K562 (cell line): ENCODE results near the gene ATG13. TPM values are rescaled to one million over a fixed set of nuclear protein-coding genes. Genes with fewer than 3 reads are reported as not detected.
A peak's percentile ranks its signal among the peaks of the same experiment; 100 is the strongest.

Source experiments
- ATAC-seq: fragments of 200-7000 bp; cut with Tn5 transposase; 3 replicates; pipeline ENCODE4 v1.9.1; 2020; ENCODE audit warnings: moderate library complexity
- BruUV-seq: library from RNA; stranded (reverse); fragments of 400-500 nt; replicated peaks from 2 replicates; lab custom pipeline; 2021; lab: Mats Ljungman, UMichigan
- CTCF ChIA-PET: fragments of 300-600 bp; formaldehyde crosslinking; extraction: SDS; loops from one replicate; lab custom pipeline; 2021; ENCODE audit warnings: low intra/inter-chr PET ratio; lab: Yijun Ruan, JAX
- POLR2A ChIA-PET: fragments of 300-600, 350-650 bp; sonication (Branson Sonifier 250); formaldehyde crosslinking; extraction: SDS; loops from one replicate; lab custom pipeline; 2021; ENCODE audit warnings: antibody characterized with exemption, inconsistent platforms; lab: Yijun Ruan, JAX
- DNase-seq, 4 experiments: peaks; one replicate each; pipeline versions ENCODE4 v3.0.0 to v3.0.0-alpha.2; 2011 to 2018; ENCODE audit warnings: low spot score in 3 of 4, mixed read lengths in 3 of 4; ENCODE audit errors: extremely low read depth in 1 of 4
- FAIRE-seq: peaks from 2 replicates; lab custom pipeline; 2011; peaks lifted over from hg19 to GRCh38; lab: Jason Lieb, UNC
- H2AFZ ChIP-seq: 2 replicates; pipeline ENCODE4 v1.6.0; 2011; ENCODE audit warnings: low read depth, low read length, control low read depth, inconsistent platforms
- H3K27ac ChIP-seq: fragments of 200-600 bp; 3 replicates; pipeline ENCODE4 v1.8.0; 2011; ENCODE audit warnings: low read depth, mild to moderate bottlenecking, control low read depth, inconsistent platforms, low read length, moderate library complexity, mixed read lengths; ENCODE audit errors: extremely low read depth
- H3K27me3 ChIP-seq, 2 experiments: fragments of 300-600 bp in 1 of 2; 2 replicates in 1 of 2; 3 replicates in 1 of 2; pipeline versions ENCODE4 v1.6.0 to v1.8.0; 2011; ENCODE audit warnings: inconsistent platforms in 2 of 2, low read length in 2 of 2, mild to moderate bottlenecking in 1 of 2, mixed read lengths in 1 of 2, moderate library complexity in 1 of 2; ENCODE audit not compliant: control insufficient read depth in 2 of 2, insufficient read depth in 2 of 2
- H3K36me3 ChIP-seq: fragments of 300-600 bp; 3 replicates; pipeline ENCODE4 v1.8.0; 2011; ENCODE audit warnings: mild to moderate bottlenecking, low read length, inconsistent platforms; ENCODE audit not compliant: control insufficient read depth, insufficient read depth
- H3K4me1 ChIP-seq, 2 experiments: fragments of 200-600 bp in 1 of 2; replicated peaks in 1 of 2; 2 replicates in 1 of 2; 3 replicates in 1 of 2; pipeline versions ENCODE4 v1.5.1 to v1.8.0; 2011; ENCODE audit warnings: inconsistent platforms in 2 of 2, low read length in 2 of 2, mild to moderate bottlenecking in 1 of 2, mixed read lengths in 1 of 2, moderate library complexity in 1 of 2; ENCODE audit not compliant: control insufficient read depth in 2 of 2, insufficient read depth in 2 of 2
- H3K4me2 ChIP-seq: 2 replicates; pipeline ENCODE4 v1.6.1; 2011; ENCODE audit warnings: low read length, control low read depth, inconsistent platforms, mixed read lengths; ENCODE audit not compliant: insufficient read depth
- H3K4me3 ChIP-seq: fragments of 200-600 bp; sonication (generic), shearing (Covaris generic); 2 replicates; pipeline ENCODE4 v1.5.1; 2016; ENCODE audit warnings: control low read depth, inconsistent platforms
- H3K79me2 ChIP-seq: fragments of 200-600 bp; 3 replicates; pipeline ENCODE4 v1.8.0; 2011; ENCODE audit warnings: low read length, inconsistent platforms; ENCODE audit not compliant: control insufficient read depth, insufficient read depth
- H3K9ac ChIP-seq, 2 experiments: 2 replicates each; pipeline versions ENCODE4 v1.6.0 to v1.6.1; 2011; ENCODE audit warnings: low read depth in 2 of 2, low read length in 2 of 2, control low read depth in 1 of 2, inconsistent platforms in 1 of 2, mild to moderate bottlenecking in 1 of 2, mixed read lengths in 1 of 2; ENCODE audit not compliant: insufficient read depth in 1 of 2
- H3K9me1 ChIP-seq: one replicate; pipeline ENCODE4 v1.6.0; 2011; ENCODE audit warnings: inconsistent platforms, mild to moderate bottlenecking, low read length, moderate library complexity; ENCODE audit not compliant: control insufficient read depth, insufficient read depth
- H3K9me3 ChIP-seq: replicated peaks from 2 replicates; pipeline ENCODE4 v1.5.1; 2011; ENCODE audit warnings: low read depth, low read length, inconsistent platforms; ENCODE audit not compliant: control insufficient read depth, insufficient read depth
- H4K20me1 ChIP-seq: replicated peaks from 2 replicates; pipeline ENCODE4 v1.6.1; 2011; ENCODE audit warnings: low read length, inconsistent platforms, mixed read lengths; ENCODE audit not compliant: control insufficient read depth, insufficient read depth
- ATF7 ChIP-seq: fragments of 450-650 bp; IDR thresholded peaks from 2 replicates; pipeline ENCODE4 v1.7.1; 2014; ENCODE audit warnings: mild to moderate bottlenecking, moderate library complexity
- FOXO4 ChIP-seq: fragments of 450-650 bp; formaldehyde crosslinking; IDR thresholded peaks from 2 replicates; pipeline ENCODE4 v1.4.0; 2020; ENCODE audit warnings: mild to moderate bottlenecking, moderate library complexity
- HOMEZ ChIP-seq: fragments of 250-450 bp; sonication (Bioruptor Pico); IDR thresholded peaks from 2 replicates; pipeline ENCODE4 v1.4.0; 2020; ENCODE audit warnings: mild to moderate bottlenecking, moderate library complexity
- MTF1 ChIP-seq: fragments of 250-450 bp; sonication (Bioruptor Pico); IDR thresholded peaks from 2 replicates; pipeline ENCODE4 v1.9.0; 2021; ENCODE audit warnings: moderate library complexity, mild to moderate bottlenecking, inconsistent platforms, borderline replicate concordance
- NCOA6 ChIP-seq: fragments of 450-650 bp; IDR thresholded peaks from 2 replicates; pipeline ENCODE4 v1.6.1; 2017; ENCODE audit warnings: mild to moderate bottlenecking
- PRDM10 ChIP-seq: fragments of 450-650 bp; IDR thresholded peaks from 2 replicates; pipeline ENCODE4 v1.6.1; 2018; ENCODE audit not compliant: partially characterized antibody
- SLC30A9 ChIP-seq: fragments of 250-450 bp; sonication (Bioruptor Pico); IDR thresholded peaks from 2 replicates; pipeline ENCODE4 v1.8.0; 2022; ENCODE audit warnings: mild to moderate bottlenecking, moderate library complexity
- USF2 ChIP-seq: sonication (generic); formaldehyde crosslinking; IDR thresholded peaks from 2 replicates; pipeline ENCODE4 v1.5.0; 2020; ENCODE audit warnings: missing genetic modification reagents
- ZNF175 ChIP-seq: fragments of 200-800 bp; sonication (Bioruptor generic); IDR thresholded peaks from 2 replicates; pipeline ENCODE4 v1.6.1; 2016; ENCODE audit warnings: low read depth, mild to moderate bottlenecking, missing genetic modification characterization, missing compliant biosample characterization
- ZNF507 ChIP-seq: conservative IDR thresholded peaks from 2 replicates; pipeline ENCODE4 v1.6.1; 2017; ENCODE audit warnings: missing genetic modification characterization, missing compliant biosample characterization
- ZNF717 ChIP-seq: fragments of 250-450 bp; sonication (Bioruptor Pico); IDR thresholded peaks from 2 replicates; pipeline ENCODE4 v1.5.0; 2021
- WGBS: fragments of 100-300 bp; shearing (Covaris generic); methylation state at CpG from one replicate; pipeline ENCODE4 v1.1.6; 2016; ENCODE audit warnings: low coverage, mixed read lengths; ENCODE audit not compliant: insufficient coverage; ENCODE audit errors: missing lambda C conversion rate; 5-methylcytosine and 5-hydroxymethylcytosine counted together
- in situ Hi-C: fragments of 300-500 bp; cut with MboI; formaldehyde crosslinking; loops from 4 replicates; pipeline ENCODE4 v1.15.0; 2018; ENCODE audit warnings: inconsistent platforms, mixed read lengths
- intact Hi-C: fragments of 100-400 bp; cut with micrococcal nuclease; formaldehyde crosslinking; loops from 2 replicates; pipeline ENCODE4 v1.14.2; 2022
- polyA plus RNA-seq, 8 experiments: library from polyadenylated mRNA; depleted of rRNA in 4 of 8; stranded (reverse) in 5 of 8; unstranded in 3 of 8; fragments of >200 nt; fragmentation: Nextera tagmentation in 2 of 8; fragmentation: Illumina TruSeq in 1 of 8; extraction: Ambion mirVana in 2 of 8; extraction: Trizol in 1 of 8; gene quantifications; 2 replicates each; pipeline versions ENCODE4 v1.2.1 to v1.2.3, GENCODE V29; 2011 to 2014; ENCODE audit warnings: inconsistent platforms in 1 of 8, missing spikeins in 1 of 8
- total RNA-seq, 7 experiments: library from RNA; depleted of rRNA in 6 of 7; stranded (reverse); fragments of >200 nt in 6 of 7; fragmentation: Illumina TruSeq in 2 of 7; extraction: Trizol in 2 of 7; gene quantifications; 2 replicates each; pipeline versions ENCODE4 v1.2.1 to v1.2.3, GENCODE V29; 2011 to 2021; ENCODE audit warnings: low replicate concordance in 1 of 7
- TF ChIP-seq, protein P1 (sequence below): fragments of 450-650 bp; conservative IDR thresholded peaks from 2 replicates; pipeline ENCODE4 v1.6.1; 2016; ENCODE audit warnings: missing genetic modification characterization, low read depth, mild to moderate bottlenecking, missing compliant biosample characterization, moderate library complexity

The ATG13 gene
- total and polyA plus RNA-seq, 9 of the 15 experiments (the other 6 are each of a cell fraction or from before 2014, with no cell fraction given) = 13.1 to 61.5 (median 36.5) TPM

- ATAC-seq = no peak
- DNase-seq = no peak
- Histone ChIP-seq H4K20me1 (no peaks in the 10 kb centered on the region), H3K9me3 (no peaks in the 10 kb centered on the region), H3K36me3 (peaks cover 28% of the 10 kb centered on the region; the same call in 2 of the 3 replicates), H3K79me2 (peaks cover 23% of the 10 kb centered on the region), H2AFZ (no peak overlapping the region), H3K4me3 (no peak overlapping the region), H3K9ac (peak overlapping the region in 1 of 2 experiments; percentile 73; a peak in 2 of 4 replicates), H3K27me3 (no peaks in the 10 kb centered on the region), H3K4me1 (peaks cover 24 to 32% of the 10 kb centered on the region in 2 experiments; a peak in 4 of 5 replicates), H3K9me1 (no peaks in the 10 kb centered on the region), H3K27ac (no peak overlapping the region), H3K4me2 (no peak overlapping the region)
- no TSS peak for BruUV-seq
- no peak for FAIRE-seq
- POLR2A ChIA-PET = interaction anchor here (1.2 to 1.5 kb wide), 3 partner anchors 10 to 22 kb away, joined by 3 to 4 read pairs (median 3); no protein-coding TSS in a partner anchor
- 84% methylated on average over 12 of the region's 12 CpGs for WGBS
- in situ Hi-C loops = no loop called here
- intact Hi-C loops = no loop called here
- CTCF ChIA-PET = interaction anchor here (0.7 kb wide), 1 partner anchor 13 kb away, joined by 3 read pairs; no protein-coding TSS in a partner anchor
- no peak for TF ChIP-seq PRDM10
- no peak for TF ChIP-seq SLC30A9 (CRISPR knock-in tag)
- TF ChIP-seq, protein P1, sequence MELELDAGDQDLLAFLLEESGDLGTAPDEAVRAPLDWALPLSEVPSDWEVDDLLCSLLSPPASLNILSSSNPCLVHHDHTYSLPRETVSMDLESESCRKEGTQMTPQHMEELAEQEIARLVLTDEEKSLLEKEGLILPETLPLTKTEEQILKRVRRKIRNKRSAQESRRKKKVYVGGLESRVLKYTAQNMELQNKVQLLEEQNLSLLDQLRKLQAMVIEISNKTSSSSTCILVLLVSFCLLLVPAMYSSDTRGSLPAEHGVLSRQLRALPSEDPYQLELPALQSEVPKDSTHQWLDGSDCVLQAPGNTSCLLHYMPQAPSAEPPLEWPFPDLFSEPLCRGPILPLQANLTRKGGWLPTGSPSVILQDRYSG = no peak
- TF ChIP-seq HOMEZ (CRISPR knock-in tag) = no peak
- TF ChIP-seq USF2 (CRISPR knock-in tag) = no peak
- TF ChIP-seq ZNF717 (CRISPR knock-in tag) = no peak
- TF ChIP-seq MTF1 (CRISPR knock-in tag) = no peak
- no peak for TF ChIP-seq NCOA6
- TF ChIP-seq ATF7 = no peak
- TF ChIP-seq ZNF175 (CRISPR knock-in tag) = no peak
- TF ChIP-seq FOXO4 (CRISPR knock-in tag) = no peak
- no peak for TF ChIP-seq ZNF507 (tag)
These were observed 78.2 kb downstream of the ATG13 start for GRCh38 chr11:46695345-46696211.
